ENCODE measurements around the gene RPS21. TPM values are rescaled to one million over a fixed set of nuclear protein-coding genes. Genes with fewer than 3 reads are reported as not detected.

The RPS21 gene
- polyA plus RNA-seq, 4 donors = 2,127 to 8,814 (median 3,344) TPM

DNA sequence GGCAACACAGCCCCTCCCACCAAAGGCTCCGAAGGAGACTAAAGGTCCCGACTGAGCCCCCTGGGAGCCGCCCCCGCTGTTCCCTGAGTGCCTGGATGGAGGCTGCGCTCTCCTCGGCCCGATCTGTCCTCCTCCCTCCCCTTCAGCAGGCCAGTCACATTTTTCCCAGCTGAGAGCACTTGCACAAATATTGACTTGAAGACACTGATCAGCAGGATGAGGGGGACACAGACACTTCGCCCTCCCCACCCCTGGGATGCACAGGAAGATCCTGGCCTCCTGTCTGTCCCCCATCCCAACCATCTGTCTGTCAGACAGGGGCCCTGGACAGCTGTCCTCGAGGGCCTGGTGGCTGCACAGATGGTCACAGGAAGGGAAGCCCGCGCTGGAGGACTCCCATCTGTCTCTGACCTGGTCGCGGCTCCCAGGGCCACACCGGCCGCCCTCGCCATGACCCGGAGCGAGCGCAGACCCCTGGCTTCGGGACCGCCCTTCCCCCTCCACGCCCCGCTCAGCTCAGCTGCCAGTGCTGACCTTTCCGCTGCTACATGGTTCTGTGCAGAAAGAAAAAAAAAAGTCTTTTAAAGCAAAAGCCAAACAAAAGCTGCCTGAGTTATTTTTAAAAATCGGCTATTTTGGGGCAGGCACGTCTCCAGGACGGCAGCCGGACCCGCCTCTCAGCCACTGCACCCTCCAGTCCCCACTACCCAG, 30.9 kb upstream of the RPS21 start:
- Histone ChIP-seq H3K36me3 (ENCODE audit: control insufficient read depth in 3 of 3, insufficient read depth in 2 of 3, low read depth in 1 of 3, low read length in 3 of 3) (peaks cover 0 to 72% (median 0%) of the 10 kb centered on the region in 3 donors), H3K4me1 (ENCODE audit: control insufficient read depth in 3 of 3, insufficient read depth in 2 of 3, low read depth in 1 of 3, low read length in 2 of 3) (peaks cover 0 to 54% (median 0%) of the 10 kb centered on the region in 3 donors), H3K9me3 (ENCODE audit: control insufficient read depth in 2 of 2, insufficient read depth in 1 of 2, low read depth in 1 of 2, low read length in 1 of 2) (no peaks in the 10 kb centered on the region), H3K27ac (ENCODE audit: low read depth in 1 of 3, low read length in 2 of 3) (peak overlapping the region in 2 of 3 donors; percentile 30 to 85), H3K4me3 (ENCODE audit: low read depth in 1 of 3, low read length in 3 of 3) (no peak overlapping the region), H3K27me3 (ENCODE audit: control insufficient read depth in 3 of 3, insufficient read depth in 3 of 3, low read length in 3 of 3) (no peaks in the 10 kb centered on the region)
- DNase-seq = peak in 1 of 2 donors; percentile 36
- WGBS, 3 donors = 54 to 75% (median 74%) methylated on average over 29 of the region's 29 CpGs
- no peak for FAIRE-seq

DNA sequence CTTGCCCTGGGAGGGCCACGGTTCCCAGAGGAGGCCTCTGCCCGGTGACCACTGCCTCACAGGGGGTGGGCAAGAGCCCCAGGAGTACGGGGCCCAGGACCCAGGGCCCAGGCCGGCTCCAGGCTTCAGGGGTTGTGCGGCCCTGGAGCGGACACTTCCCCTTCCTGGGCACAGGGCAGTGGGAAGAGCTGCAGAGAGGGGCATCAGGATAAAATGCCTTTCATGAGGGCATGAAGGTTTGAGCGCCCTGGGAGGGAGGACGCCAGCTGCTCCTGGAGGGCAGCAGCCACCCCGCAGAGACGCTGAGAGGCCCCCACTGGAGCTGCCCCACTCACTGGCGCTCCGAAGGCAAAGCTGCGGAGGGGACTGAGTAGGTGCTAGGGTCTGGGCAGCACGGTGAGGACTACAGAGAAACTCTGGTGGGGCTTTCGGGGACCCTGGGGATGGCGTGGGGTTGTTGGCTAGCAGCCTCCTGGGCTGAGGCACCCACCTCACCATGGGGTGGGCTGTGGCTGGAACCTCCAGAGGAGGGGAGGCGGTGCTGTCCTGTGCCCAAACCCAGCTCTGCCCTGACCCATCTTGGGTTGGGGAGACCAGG, 30.2 kb upstream of the RPS21 start:
- Histone ChIP-seq H3K4me3 (ENCODE audit: low read depth in 1 of 3, low read length in 3 of 3) (no peak overlapping the region), H3K9me3 (ENCODE audit: control insufficient read depth in 2 of 2, insufficient read depth in 1 of 2, low read depth in 1 of 2, low read length in 1 of 2) (no peaks in the 10 kb centered on the region), H3K4me1 (ENCODE audit: control insufficient read depth in 3 of 3, insufficient read depth in 2 of 3, low read depth in 1 of 3, low read length in 2 of 3) (peaks cover 0 to 59% (median 0%) of the 10 kb centered on the region in 3 donors), H3K27ac (ENCODE audit: low read depth in 1 of 3, low read length in 2 of 3) (peak overlapping the region; percentile 17 to 85 (median 30)), H3K36me3 (ENCODE audit: control insufficient read depth in 3 of 3, insufficient read depth in 2 of 3, low read depth in 1 of 3, low read length in 3 of 3) (peaks cover 0 to 72% (median 0%) of the 10 kb centered on the region in 3 donors), H3K27me3 (ENCODE audit: control insufficient read depth in 3 of 3, insufficient read depth in 3 of 3, low read length in 3 of 3) (no peaks in the 10 kb centered on the region)
- 61 to 78% (median 68%) methylated on average over 16 to 17 of the region's 17 CpGs for WGBS, 3 donors
- FAIRE-seq (no peak), DNase-seq (no peak)

DNA sequence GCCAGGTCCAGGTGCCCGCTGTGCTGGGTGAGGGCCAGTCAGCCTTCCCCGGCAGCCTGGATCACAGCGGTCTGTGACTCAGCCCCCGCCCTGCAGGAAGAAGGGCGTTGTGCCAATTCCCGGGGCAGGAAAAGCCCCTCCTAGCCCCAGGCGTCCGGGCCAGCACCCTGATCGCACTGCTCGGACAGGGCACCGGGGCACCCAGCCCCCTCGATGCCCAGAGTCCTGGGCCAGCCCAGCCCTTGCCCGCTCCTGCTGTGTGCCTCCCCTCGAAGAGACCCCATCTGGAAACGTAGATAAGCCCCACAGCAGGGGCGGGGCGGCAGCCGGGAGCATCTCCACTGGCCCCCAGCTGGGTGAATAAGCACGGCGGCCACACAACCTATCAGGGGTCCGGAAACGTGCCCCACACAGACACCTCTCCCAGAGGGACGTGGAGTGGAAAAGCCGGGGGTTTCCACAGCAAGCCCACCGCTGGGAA, 29.7 kb upstream of the RPS21 start:
- no peak for FAIRE-seq
- Histone ChIP-seq H3K4me1 (ENCODE audit: control insufficient read depth in 3 of 3, insufficient read depth in 2 of 3, low read depth in 1 of 3, low read length in 2 of 3) (peaks cover 0 to 62% (median 0%) of the 10 kb centered on the region in 3 donors), H3K27me3 (ENCODE audit: control insufficient read depth in 3 of 3, insufficient read depth in 3 of 3, low read length in 3 of 3) (no peaks in the 10 kb centered on the region), H3K36me3 (ENCODE audit: control insufficient read depth in 3 of 3, insufficient read depth in 2 of 3, low read depth in 1 of 3, low read length in 3 of 3) (peaks cover 0 to 72% (median 0%) of the 10 kb centered on the region in 3 donors), H3K4me3 (ENCODE audit: low read depth in 1 of 3, low read length in 3 of 3) (no peak overlapping the region), H3K27ac (ENCODE audit: low read depth in 1 of 3, low read length in 2 of 3) (peak overlapping the region in 2 of 3 donors; percentile 30 to 85), H3K9me3 (ENCODE audit: control insufficient read depth in 2 of 2, insufficient read depth in 1 of 2, low read depth in 1 of 2, low read length in 1 of 2) (no peaks in the 10 kb centered on the region)
- WGBS, 3 donors = 33 to 46% (median 41%) methylated on average over 25 of the region's 25 CpGs
- DNase-seq = no peak

GRCh38 chr20:62357681-62358080, 29.2 kb upstream of the RPS21 start:
- H3K4me3 ChIP-seq (ENCODE audit: low read depth in 1 of 3, low read length in 3 of 3) = no peak overlapping the region
- DNase-seq (no peak), FAIRE-seq (no peak)
- peaks cover 0 to 71% (median 0%) of the 10 kb centered on the region in 3 donors for H3K36me3 ChIP-seq (ENCODE audit: control insufficient read depth in 3 of 3, insufficient read depth in 2 of 3, low read depth in 1 of 3, low read length in 3 of 3)
- H3K27ac ChIP-seq (ENCODE audit: low read depth in 1 of 3, low read length in 2 of 3) = peak overlapping the region in 1 of 3 donors; percentile 85
- WGBS, 3 donors = 55 to 59% (median 57%) methylated on average over 7 of the region's 7 CpGs
- H3K9me3 ChIP-seq (ENCODE audit: control insufficient read depth in 2 of 2, insufficient read depth in 1 of 2, low read depth in 1 of 2, low read length in 1 of 2) = no peaks in the 10 kb centered on the region
- H3K4me1 ChIP-seq (ENCODE audit: control insufficient read depth in 3 of 3, insufficient read depth in 2 of 3, low read depth in 1 of 3, low read length in 2 of 3) = peaks cover 0 to 63% (median 0%) of the 10 kb centered on the region in 3 donors
- H3K27me3 ChIP-seq (ENCODE audit: control insufficient read depth in 3 of 3, insufficient read depth in 3 of 3, low read length in 3 of 3) = no peaks in the 10 kb centered on the region

GRCh38 chr20:62358171-62359042, 28.5 kb upstream of the RPS21 start:
- Histone ChIP-seq H3K36me3 (ENCODE audit: control insufficient read depth in 3 of 3, insufficient read depth in 2 of 3, low read depth in 1 of 3, low read length in 3 of 3) (peaks cover 0 to 68% (median 0%) of the 10 kb centered on the region in 3 donors), H3K9me3 (ENCODE audit: control insufficient read depth in 2 of 2, insufficient read depth in 1 of 2, low read depth in 1 of 2, low read length in 1 of 2) (no peaks in the 10 kb centered on the region), H3K27me3 (ENCODE audit: control insufficient read depth in 3 of 3, insufficient read depth in 3 of 3, low read length in 3 of 3) (no peaks in the 10 kb centered on the region), H3K4me3 (ENCODE audit: low read depth in 1 of 3, low read length in 3 of 3) (no peak overlapping the region), H3K4me1 (ENCODE audit: control insufficient read depth in 3 of 3, insufficient read depth in 2 of 3, low read depth in 1 of 3, low read length in 2 of 3) (peaks cover 0 to 65% (median 0%) of the 10 kb centered on the region in 3 donors), H3K27ac (ENCODE audit: low read depth in 1 of 3, low read length in 2 of 3) (peak overlapping the region; percentile 6 to 85 (median 42))
- DNase-seq (peak in 1 of 2 donors; percentile 21), FAIRE-seq (no peak)
- 67 to 73% (median 72%) methylated on average over 13 to 24 of the region's 24 CpGs for WGBS, 3 donors

DNA sequence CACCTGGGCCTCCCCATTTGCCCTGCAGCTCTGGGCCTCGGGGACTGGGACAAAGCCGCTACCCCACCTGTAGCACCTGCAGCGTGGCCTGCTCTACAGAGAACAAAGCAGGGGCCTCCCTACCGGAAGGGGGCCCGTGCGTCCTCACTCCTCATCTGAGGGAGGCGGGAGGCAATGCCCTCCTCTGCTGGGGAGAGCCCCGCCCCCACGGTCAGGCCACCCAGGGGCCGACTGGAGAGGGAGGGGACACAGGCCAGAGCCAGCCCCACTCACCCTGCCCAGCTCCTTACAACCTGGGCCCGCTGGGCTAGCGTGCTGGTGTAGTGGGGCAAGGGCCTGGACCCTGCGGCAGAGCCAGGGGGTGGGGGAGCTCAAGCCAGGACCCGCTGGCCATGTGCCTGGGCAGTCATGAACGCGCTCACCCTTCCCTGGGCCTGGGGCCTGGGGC, 27.8 kb upstream of the RPS21 start:
- no peaks in the 10 kb centered on the region for H3K27me3 ChIP-seq (ENCODE audit: control insufficient read depth in 3 of 3, insufficient read depth in 3 of 3, low read length in 3 of 3)
- no peak overlapping the region for H3K4me3 ChIP-seq (ENCODE audit: low read depth in 1 of 3, low read length in 3 of 3)
- peak overlapping the region in 2 of 3 donors; percentile 42 to 85 for H3K27ac ChIP-seq (ENCODE audit: low read depth in 1 of 3, low read length in 2 of 3)
- H3K36me3 ChIP-seq (ENCODE audit: control insufficient read depth in 3 of 3, insufficient read depth in 2 of 3, low read depth in 1 of 3, low read length in 3 of 3) = peaks cover 0 to 71% (median 0%) of the 10 kb centered on the region in 3 donors
- 69 to 77% (median 71%) methylated on average over 15 to 16 of the region's 16 CpGs for WGBS, 3 donors
- FAIRE-seq = no peak
- DNase-seq = peak in 1 of 2 donors; percentile 56
- H3K4me1 ChIP-seq (ENCODE audit: control insufficient read depth in 3 of 3, insufficient read depth in 2 of 3, low read depth in 1 of 3, low read length in 2 of 3) = peaks cover 0 to 72% (median 0%) of the 10 kb centered on the region in 3 donors
- no peaks in the 10 kb centered on the region for H3K9me3 ChIP-seq (ENCODE audit: control insufficient read depth in 2 of 2, insufficient read depth in 1 of 2, low read depth in 1 of 2, low read length in 1 of 2)

GRCh38 chr20:62359491-62360121, 27.3 kb upstream of the RPS21 start:
- WGBS, 3 donors = 45 to 63% (median 58%) methylated on average over 23 to 25 of the region's 25 CpGs
- Histone ChIP-seq H3K4me3 (ENCODE audit: low read depth in 1 of 3, low read length in 3 of 3) (no peak overlapping the region), H3K4me1 (ENCODE audit: control insufficient read depth in 3 of 3, insufficient read depth in 2 of 3, low read depth in 1 of 3, low read length in 2 of 3) (peaks cover 0 to 76% (median 0%) of the 10 kb centered on the region in 3 donors), H3K27me3 (ENCODE audit: control insufficient read depth in 3 of 3, insufficient read depth in 3 of 3, low read length in 3 of 3) (no peaks in the 10 kb centered on the region), H3K9me3 (ENCODE audit: control insufficient read depth in 2 of 2, insufficient read depth in 1 of 2, low read depth in 1 of 2, low read length in 1 of 2) (no peaks in the 10 kb centered on the region), H3K27ac (ENCODE audit: low read depth in 1 of 3, low read length in 2 of 3) (peak overlapping the region in 2 of 3 donors; percentile 42 to 85), H3K36me3 (ENCODE audit: control insufficient read depth in 3 of 3, insufficient read depth in 2 of 3, low read depth in 1 of 3, low read length in 3 of 3) (peaks cover 0 to 73% (median 0%) of the 10 kb centered on the region in 3 donors)
- DNase-seq = peak in 1 of 2 donors; percentile 24
- FAIRE-seq = no peak
